8988T (cell line): ENCODE data around the gene YIF1A.
"Not testable (repeated sequence)": the region's sequence is repeated elsewhere in the genome, so short reads cannot be mapped to it uniquely, and the experiment has no call there.

Experiments used
- DNase-seq: peaks from one replicate; pipeline ENCODE4 v3.0.0; 2011

The YIF1A gene

DNA sequence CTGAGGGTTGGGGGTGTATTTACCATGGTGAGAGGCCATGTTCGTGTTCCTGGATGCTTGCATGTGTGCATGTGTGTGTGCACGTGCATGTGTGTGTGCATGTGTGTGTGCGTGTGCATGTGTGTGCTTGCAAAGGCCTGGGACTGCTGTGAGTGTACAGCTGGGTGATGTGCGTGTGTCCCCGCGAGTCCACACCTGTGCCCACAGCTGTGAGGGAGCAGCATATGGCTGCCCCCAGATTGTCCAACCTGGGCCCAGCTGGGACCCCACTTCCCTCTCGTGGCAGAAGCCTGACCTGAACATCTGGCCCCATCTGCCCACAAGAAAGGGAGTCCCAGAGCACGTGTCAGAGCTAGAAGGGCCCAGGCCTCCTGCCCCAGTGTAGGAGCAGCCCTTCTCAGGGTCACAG is 36.3 kb upstream of the YIF1A start:
- DNase-seq = no peak

DNA sequence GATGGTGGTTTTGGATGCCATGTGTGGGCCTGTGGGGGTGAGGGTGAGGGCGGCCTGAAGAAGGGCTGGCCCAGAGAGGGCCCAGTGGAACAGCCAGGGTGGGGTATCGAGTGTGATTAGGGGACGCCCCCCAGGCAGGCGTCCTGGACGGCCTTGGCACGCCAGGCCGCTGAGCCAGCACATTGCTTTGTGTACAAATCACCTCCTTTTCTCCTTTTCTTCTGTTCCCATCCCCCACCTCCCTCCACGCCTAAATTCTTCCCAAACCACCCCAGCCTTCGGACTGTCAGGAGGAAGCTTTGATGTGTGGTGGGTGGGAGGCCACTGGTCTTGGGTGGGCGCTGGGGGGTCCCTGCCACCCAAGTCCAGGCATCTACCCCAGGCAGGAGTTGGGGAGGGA is 35.7 kb upstream of the YIF1A start:
- no peak for DNase-seq

DNA sequence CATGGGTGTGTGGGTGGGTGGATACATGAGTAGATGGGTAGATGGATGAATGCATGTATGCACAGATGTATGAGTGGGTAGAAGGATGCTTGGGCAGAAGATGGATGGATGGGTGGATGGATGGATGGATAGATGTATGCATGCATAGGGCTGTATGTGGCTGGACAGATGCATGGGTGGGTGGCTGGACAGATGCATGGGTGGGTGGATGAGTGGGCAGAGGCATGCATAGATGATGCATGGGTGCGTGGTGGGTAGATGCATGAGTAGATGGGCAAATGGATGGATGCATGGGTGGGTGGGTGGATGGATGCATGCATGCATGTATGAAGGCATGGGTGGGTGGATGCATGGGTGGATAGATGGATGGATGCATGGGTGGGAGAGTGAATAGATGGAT is 34.7 kb upstream of the YIF1A start:
- no peak for DNase-seq

DNA sequence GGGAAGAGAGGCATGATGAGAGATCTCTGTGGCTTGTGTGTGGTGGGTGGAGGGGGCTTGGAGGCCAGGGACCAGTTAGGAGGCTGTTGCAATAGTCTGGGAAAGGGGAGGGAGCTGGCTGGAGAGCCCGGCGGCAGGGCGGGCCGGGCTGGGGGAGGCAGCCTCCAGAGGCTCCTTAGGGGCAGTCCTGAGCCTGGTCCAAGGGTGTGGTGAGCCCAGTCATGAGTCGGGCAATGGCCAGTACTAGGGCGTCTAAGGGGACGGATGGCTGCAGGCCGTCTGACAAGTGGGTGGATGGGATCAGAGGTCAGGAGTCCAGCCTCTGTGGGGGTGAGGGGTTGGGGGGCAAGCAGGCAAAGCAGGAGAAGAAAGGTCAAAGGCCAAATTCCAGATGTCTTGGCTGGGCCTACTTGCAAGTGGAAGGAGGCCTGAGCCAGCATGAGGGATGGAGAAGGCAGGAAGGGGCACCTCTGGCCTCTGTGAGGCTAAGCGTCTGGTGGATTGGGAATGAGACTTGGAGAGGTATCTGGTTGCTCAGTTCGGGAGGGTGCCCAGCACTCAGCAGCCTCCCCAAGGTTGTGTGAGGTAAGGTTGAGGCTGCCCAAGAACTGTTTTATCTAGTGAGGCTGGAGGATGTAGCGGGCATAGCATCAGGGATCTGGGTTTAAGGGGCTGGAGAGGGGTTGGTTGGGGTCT is 33.9 kb upstream of the YIF1A start:
- DNase-seq = no peak

- no peak for DNase-seq
These were observed 32.7 kb upstream of the YIF1A start for GRCh38 chr11:66321606-66322005.

DNA sequence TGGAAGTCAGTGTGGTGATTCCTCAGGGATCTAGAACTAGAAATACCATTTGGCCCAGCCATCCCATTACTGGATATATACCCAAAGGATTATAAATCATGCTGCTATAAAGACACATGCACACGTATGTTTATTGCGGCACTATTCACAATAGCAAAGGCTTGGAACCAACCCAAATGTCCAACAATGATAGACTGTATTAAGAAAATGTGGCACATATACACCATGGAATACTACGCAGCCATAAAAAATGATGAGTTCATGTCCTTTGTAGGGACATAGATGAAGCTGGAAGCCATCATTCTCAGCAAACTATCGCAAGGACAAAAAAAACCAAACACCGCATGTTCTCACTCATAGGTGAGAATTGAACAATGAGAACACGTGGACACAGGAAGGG is 31.8 kb upstream of the YIF1A start:
- DNase-seq = not testable (repeated sequence)

- DNase-seq = not testable (repeated sequence)
These were observed 31.3 kb upstream of the YIF1A start for GRCh38 chr11:66320289-66320688.

GRCh38 chr11:66318600-66318970 is 29.6 kb upstream of the YIF1A start:
- no peak for DNase-seq

GRCh38 chr11:66317723-66318599 is 29.0 kb upstream of the YIF1A start:
- DNase-seq = no peak

DNA sequence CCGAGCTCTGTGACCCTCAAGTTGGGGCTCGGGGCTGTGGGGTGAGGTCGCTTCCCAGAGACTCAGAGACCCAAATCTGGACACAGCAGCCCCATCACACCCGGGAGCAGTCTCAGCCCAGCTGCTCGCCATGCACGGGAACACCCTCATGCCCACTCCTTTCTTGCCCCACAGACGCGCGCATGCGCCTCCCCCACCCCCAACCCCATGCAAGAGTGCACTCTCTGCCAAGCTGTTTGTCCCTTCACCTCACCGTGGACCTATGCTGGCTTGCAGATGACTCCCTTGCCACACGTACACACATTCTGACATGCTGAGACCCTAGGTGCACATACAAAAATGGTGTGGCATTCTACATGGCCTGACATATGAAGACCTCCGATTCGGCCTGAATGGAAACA is 28.4 kb upstream of the YIF1A start:
- no peak for DNase-seq

DNA sequence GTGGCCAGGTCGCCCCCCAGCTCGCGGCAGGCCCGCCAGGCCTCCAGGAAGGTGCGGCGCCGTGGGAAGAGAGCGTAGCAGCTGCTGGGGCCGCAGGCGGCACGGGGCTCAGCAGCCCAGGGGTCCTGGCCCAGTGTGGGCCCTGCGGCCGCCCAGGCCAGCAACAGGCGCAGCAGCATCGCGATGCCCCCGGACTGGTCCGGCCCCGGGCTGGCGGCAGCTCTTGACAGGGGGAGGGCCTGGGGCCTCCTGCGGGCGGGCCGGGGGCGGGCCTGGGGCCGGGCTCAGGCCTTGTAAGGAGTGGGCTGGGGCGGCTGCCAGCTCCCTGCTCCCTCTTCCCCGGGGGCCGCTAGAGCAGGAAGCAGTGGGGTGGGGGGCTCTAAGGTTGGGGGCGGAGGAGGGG is 27.9 kb upstream of the YIF1A start, which contains the start of gene CD248:
Gene CD248, minus strand, starts transcription at position 196 of the 403 bp plus-strand sequence. Its CDS starts 17 bp downstream, at position 179.
- DNase-seq = no peak

GRCh38 chr11:66315921-66316811 is 27.2 kb upstream of the YIF1A start:
- DNase-seq = no peak

DNA sequence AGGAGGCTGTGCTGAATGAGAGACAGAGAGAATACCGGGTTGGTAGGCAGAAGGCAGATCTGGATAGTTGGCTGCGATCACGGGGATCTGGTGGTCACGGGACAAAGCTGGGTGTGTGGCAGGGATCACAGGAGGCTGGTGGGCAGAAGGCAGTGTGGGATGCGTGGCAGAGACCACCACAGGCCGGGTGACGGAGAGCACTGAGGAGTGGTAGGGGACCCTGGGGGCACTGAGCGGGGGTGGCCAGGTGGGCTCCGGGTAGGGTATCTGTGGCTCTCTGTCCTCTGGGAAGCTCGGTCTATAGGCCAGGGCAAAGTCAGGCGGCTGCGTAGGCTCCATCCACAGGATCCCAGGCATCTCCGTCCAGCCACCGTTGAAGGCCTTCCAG is 26.5 kb upstream of the YIF1A start:
- DNase-seq = no peak

DNA sequence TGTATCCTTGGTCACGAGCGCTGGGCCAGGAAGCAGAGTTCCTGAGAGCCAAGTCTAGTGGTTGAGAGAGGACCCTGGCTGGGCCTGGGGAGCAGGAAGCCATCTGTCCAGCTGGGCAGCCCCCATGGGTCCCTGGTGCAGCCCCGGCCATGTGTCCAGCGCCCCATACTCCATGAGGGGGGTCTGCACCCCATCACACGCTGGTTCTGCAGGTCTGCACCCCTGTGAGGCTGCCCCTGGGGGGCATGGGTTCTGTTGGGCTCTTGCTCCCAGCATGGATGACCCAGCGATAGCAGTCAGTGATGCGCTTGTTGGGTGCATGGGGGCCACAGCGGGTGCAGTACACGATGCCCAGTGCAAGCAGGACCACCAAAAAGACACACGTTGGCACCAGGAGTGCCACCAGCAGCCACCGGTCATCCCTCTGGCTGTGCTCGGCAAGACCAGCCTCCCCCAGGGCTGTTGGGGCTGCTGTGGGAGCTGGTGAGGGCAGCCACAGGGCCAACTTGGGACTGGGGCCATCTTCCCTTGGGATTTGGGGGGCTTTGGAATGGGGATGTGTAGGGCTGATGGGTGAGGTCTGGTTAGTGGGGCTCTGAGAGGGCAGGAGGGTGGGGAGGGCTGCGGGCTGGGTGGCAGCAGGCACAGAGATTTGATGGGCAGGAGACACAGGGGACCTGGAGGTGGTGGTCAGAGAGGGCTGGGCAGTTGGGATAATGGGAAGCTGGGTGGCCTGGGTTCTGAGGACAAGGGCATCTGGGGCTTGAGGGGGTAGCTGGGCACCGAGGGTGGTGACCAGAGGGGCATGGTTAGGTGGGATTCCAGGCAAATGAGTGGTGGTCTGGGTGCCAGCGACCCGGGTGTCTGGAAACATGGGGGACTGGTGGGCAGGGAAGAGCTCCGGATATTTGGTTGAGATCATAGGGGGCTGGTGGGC is 25.9 kb upstream of the YIF1A start:
- no peak for DNase-seq

- no peak for DNase-seq
These were observed 25.2 kb upstream of the YIF1A start for GRCh38 chr11:66314186-66314501.

GRCh38 chr11:66313321-66314185 is 24.6 kb upstream of the YIF1A start:
- no peak for DNase-seq

DNA sequence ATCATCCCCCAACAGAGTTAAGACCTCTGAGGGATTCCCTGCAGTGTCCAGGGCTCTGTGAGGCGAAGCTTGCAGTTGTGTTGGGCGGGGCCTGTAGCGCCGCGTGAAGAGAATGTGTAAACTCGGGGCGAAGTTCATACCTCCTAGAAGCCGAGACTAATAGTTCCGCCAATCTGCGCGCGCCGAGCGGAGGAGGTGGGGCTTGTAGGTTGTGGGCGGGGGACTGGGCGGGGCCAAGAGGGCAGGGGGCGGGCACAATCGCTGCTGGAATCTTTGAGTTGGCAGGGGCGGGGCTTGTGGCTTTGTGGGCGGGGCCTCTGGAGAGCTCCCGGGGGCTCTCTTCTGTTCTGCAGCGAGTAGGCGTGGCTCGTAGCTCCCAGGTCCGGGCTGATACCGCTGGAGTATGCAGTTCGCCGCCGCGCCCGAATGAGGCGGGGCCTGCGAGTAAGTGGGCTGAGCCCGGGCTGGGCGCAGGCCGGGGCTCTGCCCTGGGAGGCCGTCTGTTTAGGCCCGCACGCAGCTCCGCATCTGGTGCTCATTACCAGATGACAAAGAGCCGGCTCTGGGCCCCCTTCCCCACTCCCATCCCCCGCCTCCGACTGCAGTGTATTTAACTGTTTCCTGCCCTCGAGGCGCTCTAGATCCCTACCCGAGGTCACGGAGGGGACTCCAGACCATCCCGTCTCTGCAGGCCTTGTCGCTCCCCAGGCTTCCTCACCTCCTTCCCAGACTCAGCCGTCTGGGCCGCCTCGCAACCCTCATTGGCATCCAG is 23.8 kb upstream of the YIF1A start:
- DNase-seq = peak; percentile 99

GRCh38 chr11:66311965-66312548 is 23.1 kb upstream of the YIF1A start:
- peak; percentile 96 for DNase-seq

GRCh38 chr11:66311470-66311964 is 22.6 kb upstream of the YIF1A start:
- no peak for DNase-seq
